ENCODE data around the gene SLC34A3.

Gene SLC34A3

GRCh38 chr9:137278721-137279711 is 48.3 kb downstream of the SLC34A3 start:
- H3K4me1 ChIP-seq (ENCODE audit: insufficient read depth, low read length, severe bottlenecking) = peaks cover 55% of the 10 kb centered on the region
- H4K20me1 ChIP-seq (ENCODE audit: insufficient read depth, low read length) = no peaks in the 10 kb centered on the region
- H3F3A ChIP-seq (ENCODE audit: insufficient read depth, low read length) = 0 out of 2 replicates have a peak, but pooled peaks cover 4% of the 10 kb centered on the region
- TF ChIP-seq EZH2 (IDR thresholded peaks at IDR 0.05; ENCODE audit: borderline replicate concordance, low read length) = no peak
- no peak for TF ChIP-seq CTCF (IDR thresholded peaks at IDR 0.05; ENCODE audit: low read length)
- peak overlapping the region; percentile 57 for H3K4me3 ChIP-seq (ENCODE audit: low read depth, low read length, poor library complexity, severe bottlenecking)
- no peaks in the 10 kb centered on the region for H3K79me2 ChIP-seq (ENCODE audit: insufficient read depth, low read length)
- no peak overlapping the region for H2AFZ ChIP-seq (ENCODE audit: low read length)
- H3K4me2 ChIP-seq (ENCODE audit: low read length) = no peak overlapping the region; the same call in 1 of the 2 replicates
- no peak overlapping the region for H3K9ac ChIP-seq (ENCODE audit: low read length)
- no peaks in the 10 kb centered on the region for H3K9me2 ChIP-seq (ENCODE audit: low read depth, low read length)
- H3K36me3 ChIP-seq (ENCODE audit: insufficient read depth, low read length) = no peaks in the 10 kb centered on the region; the same call in 1 of the 2 replicates
- no peaks in the 10 kb centered on the region for H3K27me3 ChIP-seq (ENCODE audit: insufficient read depth, low read length)
- no peaks in the 10 kb centered on the region for H3K9me3 ChIP-seq (ENCODE audit: low read length)
- no peak overlapping the region for H3K27ac ChIP-seq (ENCODE audit: low read depth, low read length, poor library complexity, severe bottlenecking)

GRCh38 chr9:137279741-137280473 is 49.2 kb downstream of the SLC34A3 start:
- H3K9me3 ChIP-seq (ENCODE audit: low read length) = no peaks in the 10 kb centered on the region
- TF ChIP-seq EZH2 (IDR thresholded peaks at IDR 0.05; ENCODE audit: borderline replicate concordance, low read length) = no peak
- no peak overlapping the region for H3K27ac ChIP-seq (ENCODE audit: low read depth, low read length, poor library complexity, severe bottlenecking)
- H3K27me3 ChIP-seq (ENCODE audit: insufficient read depth, low read length) = no peaks in the 10 kb centered on the region
- peaks cover 47% of the 10 kb centered on the region for H3K4me1 ChIP-seq (ENCODE audit: insufficient read depth, low read length, severe bottlenecking)
- H2AFZ ChIP-seq (ENCODE audit: low read length) = no peak overlapping the region
- H3K36me3 ChIP-seq (ENCODE audit: insufficient read depth, low read length) = no peaks in the 10 kb centered on the region
- H3K4me2 ChIP-seq (ENCODE audit: low read length) = peak overlapping the region; percentile 72
- H3K9me2 ChIP-seq (ENCODE audit: low read depth, low read length) = no peaks in the 10 kb centered on the region
- H3F3A ChIP-seq (ENCODE audit: insufficient read depth, low read length) = 0 out of 2 replicates have a peak, but pooled peaks cover 4% of the 10 kb centered on the region
- peak overlapping the region; percentile 48 for H3K4me3 ChIP-seq (ENCODE audit: low read depth, low read length, poor library complexity, severe bottlenecking)
- H3K79me2 ChIP-seq (ENCODE audit: insufficient read depth, low read length) = no peaks in the 10 kb centered on the region
- H3K9ac ChIP-seq (ENCODE audit: low read length) = no peak overlapping the region; the same call in 1 of the 2 replicates
- H4K20me1 ChIP-seq (ENCODE audit: insufficient read depth, low read length) = no peaks in the 10 kb centered on the region

GRCh38 chr9:137280474-137281344 is 50.0 kb downstream of the SLC34A3 start:
- Histone ChIP-seq H3K36me3 (ENCODE audit: insufficient read depth, low read length) (no peaks in the 10 kb centered on the region), H3K4me2 (ENCODE audit: low read length) (peak overlapping the region; percentile 72), H3K4me1 (ENCODE audit: insufficient read depth, low read length, severe bottlenecking) (peaks cover 39% of the 10 kb centered on the region)

More at GRCh38 chr9:137280474-137281344, 50.0 kb downstream of the SLC34A3 start:
- H3K9me3 ChIP-seq (ENCODE audit: low read length) = no peaks in the 10 kb centered on the region
- no peaks in the 10 kb centered on the region for H3K9me2 ChIP-seq (ENCODE audit: low read depth, low read length)
- no peak overlapping the region for H3K27ac ChIP-seq (ENCODE audit: low read depth, low read length, poor library complexity, severe bottlenecking)
- no peaks in the 10 kb centered on the region for H3K27me3 ChIP-seq (ENCODE audit: insufficient read depth, low read length)
- H4K20me1 ChIP-seq (ENCODE audit: insufficient read depth, low read length) = no peaks in the 10 kb centered on the region
- H3K4me3 ChIP-seq (ENCODE audit: low read depth, low read length, poor library complexity, severe bottlenecking) = peak overlapping the region; percentile 48
- H2AFZ ChIP-seq (ENCODE audit: low read length) = no peak overlapping the region
- H3F3A ChIP-seq (ENCODE audit: insufficient read depth, low read length) = 0 out of 2 replicates have a peak, but pooled peaks cover 4% of the 10 kb centered on the region
- H3K9ac ChIP-seq (ENCODE audit: low read length) = peak overlapping the region; percentile 43; the same call in 1 of the 2 replicates
- TF ChIP-seq CTCF (IDR thresholded peaks at IDR 0.05; ENCODE audit: low read length) (peak; percentile 64), EZH2 (IDR thresholded peaks at IDR 0.05; ENCODE audit: borderline replicate concordance, low read length) (no peak)
- no peaks in the 10 kb centered on the region for H3K79me2 ChIP-seq (ENCODE audit: insufficient read depth, low read length)
